KMS-11 (cell line): ENCODE results near the gene MAFG.

Experiments
- H2AFZ ChIP-seq: fragments of 200-600 bp; sonication (generic); 2 replicates; pipeline ENCODE4 v1.6.1; 2016; ENCODE audit warnings: antibody characterized with exemption, mixed run types, low read depth
- H3K27ac ChIP-seq: fragments of 200-600 bp; sonication (generic); 2 replicates; pipeline ENCODE4 v1.6.1; 2016; ENCODE audit warnings: mild to moderate bottlenecking, mixed run types
- H3K27me3 ChIP-seq: fragments of 200-600 bp; sonication (generic); 2 replicates; pipeline ENCODE4 v1.6.1; 2017; ENCODE audit warnings: mild to moderate bottlenecking, low read depth, mixed run types, moderate library complexity; ENCODE audit not compliant: insufficient read depth
- H3K36me3 ChIP-seq: fragments of 200-600 bp; sonication (generic); 2 replicates; pipeline ENCODE4 v1.6.1; 2017; ENCODE audit warnings: mild to moderate bottlenecking, mixed run types; ENCODE audit not compliant: insufficient read depth
- H3K4me1 ChIP-seq: fragments of 200-600 bp; sonication (generic); 2 replicates; pipeline ENCODE4 v1.6.1; 2016; ENCODE audit warnings: mild to moderate bottlenecking, low read depth, mixed run types; ENCODE audit not compliant: poor library complexity, severe bottlenecking
- H3K4me2 ChIP-seq: fragments of 200-600 bp; sonication (generic); 2 replicates; pipeline ENCODE4 v1.7.0; 2016; ENCODE audit warnings: mild to moderate bottlenecking, mixed run types
- H3K4me3 ChIP-seq: fragments of 200-600 bp; sonication (generic); IDR thresholded peaks from 2 replicates; pipeline ENCODE4 v1.6.1; 2017; ENCODE audit warnings: low read depth, low read length, mixed read lengths; ENCODE audit not compliant: insufficient read depth
- H3K79me2 ChIP-seq: fragments of 200-600 bp; sonication (generic); 2 replicates; pipeline ENCODE4 v1.6.1; 2016; ENCODE audit warnings: low read depth, mixed run types; ENCODE audit not compliant: insufficient read depth
- H3K9ac ChIP-seq: fragments of 200-600 bp; sonication (generic); 2 replicates; pipeline ENCODE4 v1.6.1; 2016; ENCODE audit warnings: mild to moderate bottlenecking, mixed run types
- H4K20me1 ChIP-seq: fragments of 200-600 bp; sonication (generic); 2 replicates; pipeline ENCODE4 v1.6.1; 2016; ENCODE audit warnings: mild to moderate bottlenecking, mixed run types; ENCODE audit not compliant: insufficient read depth
- TF ChIP-seq, protein P1 (sequence below): fragments of 200-600 bp; sonication (generic); conservative IDR thresholded peaks from 2 replicates; pipeline ENCODE4 v1.6.1; 2017; ENCODE audit warnings: low read depth, mild to moderate bottlenecking, antibody characterized with exemption, low read length, moderate library complexity, mixed read lengths

The MAFG gene

DNA sequence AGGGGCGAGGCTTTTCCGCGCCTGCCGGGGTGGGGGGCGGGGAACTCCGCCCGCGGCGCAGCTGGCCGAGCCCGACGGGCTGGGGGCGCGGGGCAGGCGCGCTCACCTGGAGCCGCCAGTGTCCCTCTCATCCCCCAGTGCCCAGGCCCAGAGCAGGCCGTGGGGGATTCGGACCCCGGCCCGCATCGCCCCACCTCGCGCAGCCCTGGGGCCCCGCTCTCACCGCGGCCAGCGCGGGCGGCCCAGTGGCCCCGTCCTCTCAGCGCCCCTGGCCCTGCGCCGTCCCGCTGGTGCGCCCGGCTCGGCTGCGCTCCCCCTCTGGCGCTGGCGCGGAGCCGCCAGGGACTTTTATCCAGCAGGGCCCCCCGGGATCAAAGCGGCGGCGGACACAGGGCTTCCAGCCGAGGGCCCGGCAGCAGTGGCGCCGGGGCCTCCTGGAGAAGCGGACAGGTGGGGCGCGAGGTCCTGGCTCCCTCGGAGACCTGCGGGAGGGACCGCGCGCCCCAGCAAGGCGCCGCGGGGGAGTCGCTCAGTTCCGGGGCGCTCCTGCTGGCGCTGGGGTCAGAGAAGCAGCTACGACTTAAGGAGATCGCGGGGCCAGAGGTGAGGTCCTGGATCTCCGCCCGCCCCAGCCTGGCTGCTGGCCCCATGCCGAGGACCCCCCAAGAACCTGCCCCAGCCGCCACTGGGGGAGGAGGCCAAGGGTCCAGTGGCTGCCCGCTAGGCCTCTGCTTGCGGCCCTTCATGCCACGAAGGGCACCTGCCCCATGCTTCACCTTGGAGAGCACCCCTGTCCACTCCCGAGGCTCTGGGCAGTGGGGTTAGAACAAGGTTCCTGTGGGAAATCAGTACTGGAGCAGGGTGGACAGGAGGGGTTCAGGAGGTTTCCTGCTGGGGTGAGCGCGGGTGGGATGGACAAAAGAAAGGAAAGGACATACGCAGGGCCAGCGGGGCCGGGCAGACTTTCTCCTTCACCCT is 34.3 kb upstream of the MAFG start:
- Histone ChIP-seq H3K79me2 (no peaks in the 10 kb centered on the region), H2AFZ (no peak overlapping the region), H3K4me1 (no peaks in the 10 kb centered on the region), H3K4me3 (no peak overlapping the region), H3K36me3 (no peaks in the 10 kb centered on the region), H3K27ac (no peak overlapping the region), H4K20me1 (no peaks in the 10 kb centered on the region), H3K4me2 (no peak overlapping the region), H3K27me3 (peaks cover 80% of the 10 kb centered on the region), H3K9ac (no peak overlapping the region)
- TF ChIP-seq, protein P1, sequence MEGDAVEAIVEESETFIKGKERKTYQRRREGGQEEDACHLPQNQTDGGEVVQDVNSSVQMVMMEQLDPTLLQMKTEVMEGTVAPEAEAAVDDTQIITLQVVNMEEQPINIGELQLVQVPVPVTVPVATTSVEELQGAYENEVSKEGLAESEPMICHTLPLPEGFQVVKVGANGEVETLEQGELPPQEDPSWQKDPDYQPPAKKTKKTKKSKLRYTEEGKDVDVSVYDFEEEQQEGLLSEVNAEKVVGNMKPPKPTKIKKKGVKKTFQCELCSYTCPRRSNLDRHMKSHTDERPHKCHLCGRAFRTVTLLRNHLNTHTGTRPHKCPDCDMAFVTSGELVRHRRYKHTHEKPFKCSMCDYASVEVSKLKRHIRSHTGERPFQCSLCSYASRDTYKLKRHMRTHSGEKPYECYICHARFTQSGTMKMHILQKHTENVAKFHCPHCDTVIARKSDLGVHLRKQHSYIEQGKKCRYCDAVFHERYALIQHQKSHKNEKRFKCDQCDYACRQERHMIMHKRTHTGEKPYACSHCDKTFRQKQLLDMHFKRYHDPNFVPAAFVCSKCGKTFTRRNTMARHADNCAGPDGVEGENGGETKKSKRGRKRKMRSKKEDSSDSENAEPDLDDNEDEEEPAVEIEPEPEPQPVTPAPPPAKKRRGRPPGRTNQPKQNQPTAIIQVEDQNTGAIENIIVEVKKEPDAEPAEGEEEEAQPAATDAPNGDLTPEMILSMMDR, result no peak

DNA sequence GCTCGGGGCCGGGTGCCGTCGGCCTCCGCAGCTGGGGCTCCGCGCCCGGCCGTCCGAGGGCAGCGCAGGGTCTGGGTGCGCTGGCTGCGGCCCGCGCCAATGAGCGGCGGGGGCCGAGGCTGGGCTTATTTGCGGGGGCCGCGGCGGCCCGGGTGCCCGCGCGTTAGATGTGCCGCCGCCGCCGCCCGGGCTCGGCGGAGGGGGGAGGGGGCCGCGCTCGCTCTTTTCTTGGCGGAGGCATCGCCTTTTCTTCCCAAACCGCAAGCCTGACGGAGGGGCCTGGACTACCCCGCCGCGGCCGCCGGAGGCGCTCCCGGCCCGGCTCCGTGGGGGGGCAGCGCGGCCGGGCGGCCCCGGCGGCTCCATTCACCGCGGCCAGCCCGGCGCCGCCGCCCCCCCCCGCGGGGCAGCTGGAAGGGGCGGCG is 33.6 kb upstream of the MAFG start, which contains the start of gene NOTUM:
Gene NOTUM (minus strand): TSS at position 101 of the 425 bp plus-strand sequence. CDS start 278 bp downstream, outside the sequence.
- H2AFZ ChIP-seq, result no peak within 1 kb of the TSS; the same call in 1 of the 2 replicates
- no peak within 1 kb of the TSS for H3K9ac ChIP-seq
- TF ChIP-seq, protein P1, result no peak
- H3K36me3 ChIP-seq, result no peaks in the 10 kb centered on the region
- no peaks in the 10 kb centered on the region for H3K4me1 ChIP-seq
- no peak within 1 kb of the TSS for H3K4me2 ChIP-seq
- H3K27ac ChIP-seq, result no peak within 1 kb of the TSS
- H3K27me3 ChIP-seq, result peaks cover 76% of the 10 kb centered on the region
- H3K79me2 ChIP-seq, result no peaks in the 10 kb centered on the region
- H4K20me1 ChIP-seq, result no peaks in the 10 kb centered on the region
- no peak within 1 kb of the TSS for H3K4me3 ChIP-seq

DNA sequence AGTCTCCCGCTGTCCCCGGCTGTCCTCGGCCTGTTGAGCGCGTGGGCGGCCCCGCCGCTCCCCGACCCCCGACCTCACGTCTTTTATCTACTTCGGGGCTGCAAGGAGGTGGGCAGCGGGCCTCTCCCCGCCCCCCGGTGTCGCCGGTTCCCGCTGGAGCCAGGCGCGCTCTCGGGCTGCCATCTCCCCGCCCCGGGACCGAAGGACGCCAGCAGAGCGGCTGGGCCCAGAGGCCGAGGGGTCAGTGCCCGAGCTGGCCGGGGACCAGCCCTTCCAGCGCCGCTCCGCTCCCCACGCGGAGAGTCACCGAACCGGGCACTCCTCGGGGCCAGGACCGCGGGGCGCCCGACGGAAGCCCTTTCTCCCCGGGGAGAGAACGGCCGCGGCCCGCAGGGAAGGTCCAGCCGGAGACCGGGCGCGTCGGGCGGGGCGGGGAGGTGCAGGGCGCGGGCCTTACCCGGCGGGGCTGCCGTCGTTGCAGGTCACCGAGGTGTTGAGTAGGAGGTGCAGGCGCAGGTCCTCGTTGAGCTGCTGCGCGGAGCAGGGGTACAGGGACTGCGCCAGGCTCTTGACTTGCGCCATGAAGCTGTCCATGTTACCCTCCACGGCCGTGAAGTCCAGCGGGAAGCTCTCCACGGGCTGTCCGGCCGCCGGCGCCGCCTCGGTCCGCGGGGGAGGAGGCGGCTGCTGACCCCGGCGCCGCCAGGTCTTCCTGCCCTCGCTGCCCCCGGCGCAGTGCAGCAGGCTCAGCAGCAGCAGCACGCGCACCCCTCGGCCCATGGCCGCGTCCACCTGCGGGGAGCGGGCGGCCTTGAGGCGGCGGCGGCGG is 32.8 kb upstream of the MAFG start:
- H3K79me2 ChIP-seq, result no peaks in the 10 kb centered on the region
- H3K36me3 ChIP-seq, result no peaks in the 10 kb centered on the region
- TF ChIP-seq, protein P1, result no peak
- H3K4me1 ChIP-seq, result no peaks in the 10 kb centered on the region
- H4K20me1 ChIP-seq, result no peaks in the 10 kb centered on the region
- H3K4me3 ChIP-seq, result no peak overlapping the region
- H3K9ac ChIP-seq, result no peak overlapping the region
- no peak overlapping the region; the same call in 1 of the 2 replicates for H2AFZ ChIP-seq
- H3K27ac ChIP-seq, result no peak overlapping the region
- H3K4me2 ChIP-seq, result no peak overlapping the region
- H3K27me3 ChIP-seq, result peaks cover 71% of the 10 kb centered on the region

GRCh38 chr17:81959362-81960129 is 32.0 kb upstream of the MAFG start:
- Histone ChIP-seq H3K9ac (no peak overlapping the region), H3K4me2 (no peak overlapping the region; the same call in 1 of the 2 replicates), H4K20me1 (no peaks in the 10 kb centered on the region), H3K79me2 (no peaks in the 10 kb centered on the region), H3K4me3 (no peak overlapping the region), H3K4me1 (no peaks in the 10 kb centered on the region), H3K27me3 (peaks cover 69% of the 10 kb centered on the region), H3K27ac (no peak overlapping the region), H2AFZ (peak overlapping the region; percentile 52; the same call in 1 of the 2 replicates), H3K36me3 (no peaks in the 10 kb centered on the region)
- TF ChIP-seq, protein P1, result peak; percentile 40; the same call in 1 of the 2 replicates
